Type B pancreatic cell (in vitro differentiated cells): ENCODE data around the gene INPP4A. TPM values are rescaled to one million over a fixed set of nuclear protein-coding genes. Genes with fewer than 3 reads are reported as not detected.

Source experiments
- DNase-seq: peaks from one replicate; pipeline ENCODE4 v3.0.0; 2021; ENCODE audit warnings: mixed read lengths; ENCODE audit not compliant: unreplicated experiment; ENCODE audit errors: extremely low spot score
- H3K27ac Mint-ChIP-seq: 2 replicates; pipeline ENCODE4 v1.8.0; 2021; ENCODE audit warnings: mild to moderate bottlenecking, mixed read lengths
- H3K27me3 Mint-ChIP-seq: 2 replicates; pipeline ENCODE4 v1.8.0; 2021; ENCODE audit warnings: mixed read lengths
- H3K36me3 Mint-ChIP-seq: 2 replicates; pipeline ENCODE4 v1.8.0; 2021; ENCODE audit warnings: mixed read lengths
- H3K4me1 Mint-ChIP-seq: one replicate; pipeline ENCODE4 v1.8.0; 2021; ENCODE audit warnings: mixed read lengths; ENCODE audit not compliant: unreplicated experiment
- H3K4me3 Mint-ChIP-seq: 2 replicates; pipeline ENCODE4 v1.8.0; 2021; ENCODE audit warnings: mild to moderate bottlenecking, mixed read lengths
- H3K9me3 Mint-ChIP-seq: 2 replicates; pipeline ENCODE4 v1.8.0; 2021; ENCODE audit warnings: mixed read lengths
- total RNA-seq: library from RNA; stranded (reverse); gene quantifications from 2 replicates; pipeline ENCODE4 v1.2.1, GENCODE V29; 2021; ENCODE audit warnings: low replicate concordance
- TF ChIP-seq, protein P1 (sequence below): fragments of 200-600 bp; sonication (generic); conservative IDR thresholded peaks from 2 replicates; pipeline ENCODE4 v1.5.0; 2021; ENCODE audit warnings: antibody characterized with exemption, mild to moderate bottlenecking

INPP4A gene
- total RNA-seq, 1 donor from 2014 or later: 37.6 TPM

GRCh38 chr2:98489971-98490962, 45.6 kb downstream of the INPP4A start:
- Mint-ChIP-seq H3K4me3 (no peak overlapping the region), H3K4me1 (peaks cover 13% of the 10 kb centered on the region), H3K27ac (peak overlapping the region; percentile 30), H3K36me3 (peaks cover 4% of the 10 kb centered on the region), H3K9me3 (peaks cover 9% of the 10 kb centered on the region), H3K27me3 (no peaks in the 10 kb centered on the region)
- TF ChIP-seq, protein P1, sequence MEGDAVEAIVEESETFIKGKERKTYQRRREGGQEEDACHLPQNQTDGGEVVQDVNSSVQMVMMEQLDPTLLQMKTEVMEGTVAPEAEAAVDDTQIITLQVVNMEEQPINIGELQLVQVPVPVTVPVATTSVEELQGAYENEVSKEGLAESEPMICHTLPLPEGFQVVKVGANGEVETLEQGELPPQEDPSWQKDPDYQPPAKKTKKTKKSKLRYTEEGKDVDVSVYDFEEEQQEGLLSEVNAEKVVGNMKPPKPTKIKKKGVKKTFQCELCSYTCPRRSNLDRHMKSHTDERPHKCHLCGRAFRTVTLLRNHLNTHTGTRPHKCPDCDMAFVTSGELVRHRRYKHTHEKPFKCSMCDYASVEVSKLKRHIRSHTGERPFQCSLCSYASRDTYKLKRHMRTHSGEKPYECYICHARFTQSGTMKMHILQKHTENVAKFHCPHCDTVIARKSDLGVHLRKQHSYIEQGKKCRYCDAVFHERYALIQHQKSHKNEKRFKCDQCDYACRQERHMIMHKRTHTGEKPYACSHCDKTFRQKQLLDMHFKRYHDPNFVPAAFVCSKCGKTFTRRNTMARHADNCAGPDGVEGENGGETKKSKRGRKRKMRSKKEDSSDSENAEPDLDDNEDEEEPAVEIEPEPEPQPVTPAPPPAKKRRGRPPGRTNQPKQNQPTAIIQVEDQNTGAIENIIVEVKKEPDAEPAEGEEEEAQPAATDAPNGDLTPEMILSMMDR: no peak
- DNase-seq: no peak

GRCh38 chr2:98492441-98492840, 47.8 kb downstream of the INPP4A start:
- H3K36me3 Mint-ChIP-seq: peaks cover 14% of the 10 kb centered on the region
- H3K27me3 Mint-ChIP-seq: no peaks in the 10 kb centered on the region
- TF ChIP-seq, protein P1: no peak
- no peak for DNase-seq
- H3K4me1 Mint-ChIP-seq: no peaks in the 10 kb centered on the region
- H3K4me3 Mint-ChIP-seq: no peak overlapping the region
- peaks cover 17% of the 10 kb centered on the region for H3K9me3 Mint-ChIP-seq
- H3K27ac Mint-ChIP-seq: no peak overlapping the region

- peaks cover 14% of the 10 kb centered on the region for H3K4me1 Mint-ChIP-seq
- no peaks in the 10 kb centered on the region for H3K27me3 Mint-ChIP-seq
- DNase-seq: no peak
Measured at GRCh38 chr2:98494699-98495098, 50.0 kb downstream of the INPP4A start.

GRCh38 chr2:98496750-98497493, 52.3 kb downstream of the INPP4A start:
- no peak for DNase-seq
- TF ChIP-seq, protein P1: no peak
- peaks cover 19% of the 10 kb centered on the region for H3K36me3 Mint-ChIP-seq

More at GRCh38 chr2:98494699-98495098, 50.0 kb downstream of the INPP4A start:
- H3K36me3 Mint-ChIP-seq: peaks cover 23% of the 10 kb centered on the region
- H3K27ac Mint-ChIP-seq: no peak overlapping the region
- peaks cover 24% of the 10 kb centered on the region for H3K9me3 Mint-ChIP-seq
- TF ChIP-seq, protein P1: no peak
- H3K4me3 Mint-ChIP-seq: no peak overlapping the region

DNA sequence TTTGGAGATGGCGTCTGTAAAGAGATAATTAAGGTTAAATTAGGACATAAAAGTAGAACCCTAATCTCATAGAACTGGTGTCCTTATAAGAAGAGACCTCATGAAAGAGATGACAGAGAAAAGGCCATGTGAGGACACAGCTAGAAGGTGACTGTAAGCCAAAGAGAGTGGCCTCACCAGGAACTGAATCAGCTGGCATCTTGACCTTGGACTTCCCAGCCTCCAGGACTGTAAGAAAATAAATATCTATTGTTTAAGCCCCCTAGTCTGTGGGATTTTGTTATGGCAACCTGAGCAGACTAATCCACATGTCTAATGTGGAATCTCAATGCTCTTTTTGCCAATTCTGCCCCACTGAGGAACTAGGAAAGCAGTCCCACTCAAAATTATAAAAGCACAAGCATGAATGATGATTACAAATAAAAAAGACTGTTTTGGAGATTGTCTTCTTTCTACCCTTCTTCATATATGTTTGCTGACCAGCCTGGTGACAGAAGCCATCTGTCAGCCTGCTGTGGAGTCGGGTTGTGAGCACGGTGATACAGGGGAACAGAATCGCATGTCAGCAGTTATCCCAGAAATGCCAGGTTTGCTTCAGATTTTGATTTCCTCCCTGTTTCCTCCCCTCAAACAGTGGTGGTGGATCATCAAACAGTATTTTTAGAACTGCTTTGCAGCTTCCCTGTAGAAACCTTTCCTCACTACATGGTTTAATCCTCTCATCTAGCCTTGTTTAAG, 54.2 kb downstream of the INPP4A start:
- Mint-ChIP-seq H3K27ac (peak overlapping the region; percentile 84), H3K36me3 (peaks cover 19% of the 10 kb centered on the region), H3K4me3 (no peak overlapping the region), H3K4me1 (peaks cover 43% of the 10 kb centered on the region), H3K27me3 (no peaks in the 10 kb centered on the region), H3K9me3 (peaks cover 30% of the 10 kb centered on the region)
- TF ChIP-seq, protein P1: no peak
- DNase-seq: no peak

More at GRCh38 chr2:98496750-98497493, 52.3 kb downstream of the INPP4A start:
- no peak overlapping the region for H3K4me3 Mint-ChIP-seq
- peaks cover 30% of the 10 kb centered on the region for H3K9me3 Mint-ChIP-seq
- no peaks in the 10 kb centered on the region for H3K27me3 Mint-ChIP-seq
- H3K27ac Mint-ChIP-seq: no peak overlapping the region
- H3K4me1 Mint-ChIP-seq: peaks cover 27% of the 10 kb centered on the region
